Measurements from ENCODE around the gene C19orf47.
A peak's percentile ranks its signal among the peaks of the same experiment; 100 is the strongest.

- TF ChIP-seq EZH2 (IDR thresholded peaks at IDR 0.05; ENCODE audit: low read depth) = no peak
- TF ChIP-seq, protein P1, sequence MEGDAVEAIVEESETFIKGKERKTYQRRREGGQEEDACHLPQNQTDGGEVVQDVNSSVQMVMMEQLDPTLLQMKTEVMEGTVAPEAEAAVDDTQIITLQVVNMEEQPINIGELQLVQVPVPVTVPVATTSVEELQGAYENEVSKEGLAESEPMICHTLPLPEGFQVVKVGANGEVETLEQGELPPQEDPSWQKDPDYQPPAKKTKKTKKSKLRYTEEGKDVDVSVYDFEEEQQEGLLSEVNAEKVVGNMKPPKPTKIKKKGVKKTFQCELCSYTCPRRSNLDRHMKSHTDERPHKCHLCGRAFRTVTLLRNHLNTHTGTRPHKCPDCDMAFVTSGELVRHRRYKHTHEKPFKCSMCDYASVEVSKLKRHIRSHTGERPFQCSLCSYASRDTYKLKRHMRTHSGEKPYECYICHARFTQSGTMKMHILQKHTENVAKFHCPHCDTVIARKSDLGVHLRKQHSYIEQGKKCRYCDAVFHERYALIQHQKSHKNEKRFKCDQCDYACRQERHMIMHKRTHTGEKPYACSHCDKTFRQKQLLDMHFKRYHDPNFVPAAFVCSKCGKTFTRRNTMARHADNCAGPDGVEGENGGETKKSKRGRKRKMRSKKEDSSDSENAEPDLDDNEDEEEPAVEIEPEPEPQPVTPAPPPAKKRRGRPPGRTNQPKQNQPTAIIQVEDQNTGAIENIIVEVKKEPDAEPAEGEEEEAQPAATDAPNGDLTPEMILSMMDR (conservative IDR thresholded peaks at IDR 0.05) = peak; percentile 76
These were observed 44.8 kb upstream of the C19orf47 start for GRCh38 chr19:40392894-40393517.

Data from PC-9 (cell line).